ENCODE data around the gene SYNDIG1. TPM values are rescaled to one million over a fixed set of nuclear protein-coding genes. Genes with fewer than 3 reads are reported as not detected.
A peak's percentile ranks its signal among the peaks of the same experiment; 100 is the strongest.

Gene SYNDIG1
- not detected for polyA plus RNA-seq (2013, experiment 1 of 2)
- polyA plus RNA-seq (2013, experiment 2 of 2) = not detected

DNA sequence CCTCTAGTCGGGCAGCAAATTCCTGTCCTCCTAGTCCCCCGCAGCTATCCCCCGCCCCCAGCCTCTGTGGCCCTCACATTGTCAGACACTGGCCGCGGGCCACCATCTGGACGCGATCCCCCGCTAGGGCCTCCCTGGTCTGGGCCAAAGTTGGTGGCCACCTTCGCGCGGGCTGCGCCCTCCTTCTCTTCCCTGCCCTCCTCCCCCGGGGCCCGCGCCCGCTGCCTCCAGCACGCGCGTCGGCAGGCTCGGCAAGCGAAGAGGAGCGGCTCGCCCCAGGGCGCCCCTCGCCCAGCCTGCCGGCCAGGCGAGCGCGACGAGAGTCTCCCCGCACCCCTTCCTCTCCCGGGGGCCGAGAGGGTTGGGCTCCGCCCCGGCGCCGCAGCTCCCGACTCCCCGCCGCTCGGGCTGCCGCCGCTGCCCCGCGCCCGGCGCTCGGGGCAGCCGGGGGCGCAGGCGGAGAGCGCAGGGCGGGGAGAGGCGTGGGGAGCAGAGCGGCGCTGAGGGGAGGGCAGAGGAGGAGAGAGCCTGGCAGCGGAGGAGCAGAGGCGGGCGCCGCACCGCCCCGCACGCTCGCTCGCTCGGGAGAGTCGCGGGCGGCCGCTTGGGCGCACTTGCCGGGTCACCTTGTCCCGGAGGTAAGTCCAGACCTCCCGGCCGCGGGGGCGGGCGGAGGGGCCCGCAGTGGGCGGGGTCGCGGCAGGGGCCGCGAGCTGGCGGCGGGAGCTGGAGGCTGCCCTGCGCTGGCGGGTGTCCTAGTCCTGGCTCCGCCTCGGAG lies at the start of gene SYNDIG1:
SYNDIG1 (plus strand) TSS at position 514 of the 778 bp plus-strand sequence. CDS start 73,469 bp downstream, outside the sequence.
- WGBS = 2% methylated on average over 40 of the region's 91 CpGs
- H3K18ac ChIP-seq (ENCODE audit: low read depth in 1 of 2, low read length in 2 of 2) = no peak within 1 kb of the TSS
- no peaks in the 10 kb centered on the region for H3K36me3 ChIP-seq (ENCODE audit: control insufficient read depth in 1 of 2, insufficient read depth in 2 of 2, low read depth in 1 of 2, low read length in 2 of 2)
- no peak within 1 kb of the TSS for H3K4ac ChIP-seq (ENCODE audit: low read depth in 1 of 2, low read length in 2 of 2)
- peaks cover 29% of the 10 kb centered on the region for H3K4me1 ChIP-seq (ENCODE audit: control insufficient read depth, insufficient read depth, low read depth, low read length)
- H4K91ac ChIP-seq (ENCODE audit: low read length) = no peak within 1 kb of the TSS
- H3K79me1 ChIP-seq (replicated peaks; ENCODE audit: low read length, poor library complexity, severe bottlenecking) = peaks cover 1% of the 10 kb centered on the region
- H3K9me3 ChIP-seq (ENCODE audit: control insufficient read depth, low read length) = no peaks in the 10 kb centered on the region
- no peak within 1 kb of the TSS for H3K23ac ChIP-seq (ENCODE audit: low read length in 2 of 2)
- no peak within 1 kb of the TSS for H4K8ac ChIP-seq (ENCODE audit: low read length)
- H2BK12ac ChIP-seq (ENCODE audit: low read length in 2 of 2) = no peak within 1 kb of the TSS
- no peak within 1 kb of the TSS for H2BK15ac ChIP-seq (ENCODE audit: low read depth, poor library complexity, severe bottlenecking)
- no peak within 1 kb of the TSS for H3K27ac ChIP-seq (ENCODE audit: low read length, poor library complexity, severe bottlenecking)
- no peak within 1 kb of the TSS for H2BK120ac ChIP-seq (ENCODE audit: low read depth, low read length)
- H3K27me3 ChIP-seq (ENCODE audit: control insufficient read depth in 1 of 2, insufficient read depth in 1 of 2, low read length in 2 of 2) = peaks cover 55 to 79% of the 10 kb centered on the region in 2 experiments
- DNase-seq = no peak
- H2AFZ ChIP-seq (ENCODE audit: low read depth, low read length) = no peak within 1 kb of the TSS
- H2BK5ac ChIP-seq (ENCODE audit: low read depth, low read length, poor library complexity, severe bottlenecking) = no peak within 1 kb of the TSS
- H3K4me3 ChIP-seq (ENCODE audit: insufficient read depth in 1 of 2, low read depth in 1 of 2, low read length in 2 of 2) = peak within 1 kb of the TSS; percentile 61 to 77
- H3K9ac ChIP-seq (ENCODE audit: low read length) = peak within 1 kb of the TSS; percentile 55
- H3K14ac ChIP-seq (ENCODE audit: low read length in 2 of 2) = no peak within 1 kb of the TSS
- peak within 1 kb of the TSS; percentile 95 for H3K4me2 ChIP-seq (ENCODE audit: low read length, poor library complexity, severe bottlenecking)
- H2AK5ac ChIP-seq (ENCODE audit: low read length, severe bottlenecking) = no peak within 1 kb of the TSS

DNA sequence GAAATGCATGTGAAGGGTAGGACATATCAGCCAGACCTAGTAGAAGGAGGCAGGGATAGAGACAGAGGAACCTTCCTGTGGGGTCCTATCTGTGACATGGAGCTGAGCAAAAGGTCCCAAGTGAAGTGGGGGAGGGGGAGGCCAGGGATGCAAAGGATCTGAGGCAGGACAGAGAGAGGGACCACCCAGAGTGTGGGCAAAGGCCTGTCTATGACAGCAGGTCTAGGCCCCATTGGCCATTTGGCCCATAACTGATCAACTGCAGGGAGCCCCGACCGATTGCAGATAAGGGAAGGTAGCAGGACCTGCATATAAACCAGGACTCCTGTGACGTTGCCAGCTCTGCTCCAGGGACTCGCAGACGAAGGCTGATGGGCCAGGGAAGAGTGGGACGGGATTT lies 49.6 kb upstream of the SYNDIG1 start:
- H4K91ac ChIP-seq (ENCODE audit: low read length) = no peak overlapping the region
- H3K4me1 ChIP-seq (ENCODE audit: control insufficient read depth, insufficient read depth, low read depth, low read length) = no peaks in the 10 kb centered on the region
- H3K9ac ChIP-seq (ENCODE audit: low read length) = no peak overlapping the region
- H2BK120ac ChIP-seq (ENCODE audit: low read depth, low read length) = no peak overlapping the region
- no peak overlapping the region for H2BK5ac ChIP-seq (ENCODE audit: low read depth, low read length, poor library complexity, severe bottlenecking)
- no peak overlapping the region for H2AFZ ChIP-seq (ENCODE audit: low read depth, low read length)
- H3K36me3 ChIP-seq (ENCODE audit: control insufficient read depth in 1 of 2, insufficient read depth in 2 of 2, low read depth in 1 of 2, low read length in 2 of 2) = no peaks in the 10 kb centered on the region
- H3K27me3 ChIP-seq (ENCODE audit: control insufficient read depth in 1 of 2, insufficient read depth in 1 of 2, low read length in 2 of 2) = peaks cover 7 to 15% of the 10 kb centered on the region in 2 experiments
- DNase-seq = no peak
- whole genome bisulfite sequencing = 57% methylated on average over 6 of the region's 6 CpGs
- peaks cover 9% of the 10 kb centered on the region for H3K9me3 ChIP-seq (ENCODE audit: control insufficient read depth, low read length)
- H3K4ac ChIP-seq (ENCODE audit: low read depth in 1 of 2, low read length in 2 of 2) = no peak overlapping the region
- H3K4me3 ChIP-seq (ENCODE audit: insufficient read depth in 1 of 2, low read depth in 1 of 2, low read length in 2 of 2) = no peak overlapping the region
- H3K23ac ChIP-seq (ENCODE audit: low read length in 2 of 2) = no peak overlapping the region
- H3K14ac ChIP-seq (ENCODE audit: low read length in 2 of 2) = no peak overlapping the region
- no peak overlapping the region for H4K8ac ChIP-seq (ENCODE audit: low read length)
- H3K18ac ChIP-seq (ENCODE audit: low read depth in 1 of 2, low read length in 2 of 2) = no peak overlapping the region
- H2BK12ac ChIP-seq (ENCODE audit: low read length in 2 of 2) = no peak overlapping the region
- H2AK5ac ChIP-seq (ENCODE audit: low read length, severe bottlenecking) = no peak overlapping the region
- no peaks in the 10 kb centered on the region for H3K79me1 ChIP-seq (replicated peaks; ENCODE audit: low read length, poor library complexity, severe bottlenecking)
- H3K4me2 ChIP-seq (ENCODE audit: low read length, poor library complexity, severe bottlenecking) = no peak overlapping the region
- no peak overlapping the region for H3K27ac ChIP-seq (ENCODE audit: low read length, poor library complexity, severe bottlenecking)
- no peak overlapping the region for H2BK15ac ChIP-seq (ENCODE audit: low read depth, poor library complexity, severe bottlenecking)

DNA sequence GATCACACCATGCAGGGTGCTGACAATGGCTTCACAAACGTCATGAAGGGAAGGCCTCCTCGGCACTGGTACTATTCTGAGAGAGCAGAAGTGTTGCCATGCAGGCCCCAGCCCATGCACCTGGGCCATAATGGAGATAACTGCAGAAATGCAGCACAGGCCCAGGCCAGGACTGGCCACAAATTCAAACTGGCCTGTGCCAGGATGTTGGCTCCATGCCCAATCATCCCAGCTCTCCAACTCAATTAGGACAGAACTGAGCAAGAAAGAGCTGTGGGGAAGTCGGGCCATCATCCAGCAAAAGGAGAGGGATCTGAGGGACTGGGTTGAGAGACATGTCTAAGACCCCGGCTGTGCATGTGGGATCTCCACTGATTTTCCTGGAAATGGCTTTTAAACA lies 48.9 kb upstream of the SYNDIG1 start:
- H3K36me3 ChIP-seq (ENCODE audit: control insufficient read depth in 1 of 2, insufficient read depth in 2 of 2, low read depth in 1 of 2, low read length in 2 of 2) = no peaks in the 10 kb centered on the region
- no peak overlapping the region for H3K4ac ChIP-seq (ENCODE audit: low read depth in 1 of 2, low read length in 2 of 2)
- peaks cover 13 to 16% of the 10 kb centered on the region in 2 experiments for H3K27me3 ChIP-seq (ENCODE audit: control insufficient read depth in 1 of 2, insufficient read depth in 1 of 2, low read length in 2 of 2)
- H3K9ac ChIP-seq (ENCODE audit: low read length) = no peak overlapping the region
- no peak overlapping the region for H3K27ac ChIP-seq (ENCODE audit: low read length, poor library complexity, severe bottlenecking)
- peaks cover 7% of the 10 kb centered on the region for H3K9me3 ChIP-seq (ENCODE audit: control insufficient read depth, low read length)
- H2BK12ac ChIP-seq (ENCODE audit: low read length in 2 of 2) = no peak overlapping the region
- no peak overlapping the region for H3K18ac ChIP-seq (ENCODE audit: low read depth in 1 of 2, low read length in 2 of 2)
- WGBS = 67% methylated on average over 4 of the region's 4 CpGs
- H3K4me2 ChIP-seq (ENCODE audit: low read length, poor library complexity, severe bottlenecking) = no peak overlapping the region
- H3K14ac ChIP-seq (ENCODE audit: low read length in 2 of 2) = no peak overlapping the region
- H2AK5ac ChIP-seq (ENCODE audit: low read length, severe bottlenecking) = no peak overlapping the region
- no peak for DNase-seq
- H2AFZ ChIP-seq (ENCODE audit: low read depth, low read length) = no peak overlapping the region
- H2BK120ac ChIP-seq (ENCODE audit: low read depth, low read length) = no peak overlapping the region
- H3K4me3 ChIP-seq (ENCODE audit: insufficient read depth in 1 of 2, low read depth in 1 of 2, low read length in 2 of 2) = no peak overlapping the region
- H2BK5ac ChIP-seq (ENCODE audit: low read depth, low read length, poor library complexity, severe bottlenecking) = no peak overlapping the region
- no peak overlapping the region for H4K8ac ChIP-seq (ENCODE audit: low read length)
- no peak overlapping the region for H3K23ac ChIP-seq (ENCODE audit: low read length in 2 of 2)
- no peaks in the 10 kb centered on the region for H3K4me1 ChIP-seq (ENCODE audit: control insufficient read depth, insufficient read depth, low read depth, low read length)
- H2BK15ac ChIP-seq (ENCODE audit: low read depth, poor library complexity, severe bottlenecking) = no peak overlapping the region
- no peak overlapping the region for H4K91ac ChIP-seq (ENCODE audit: low read length)
- no peaks in the 10 kb centered on the region for H3K79me1 ChIP-seq (replicated peaks; ENCODE audit: low read length, poor library complexity, severe bottlenecking)

DNA sequence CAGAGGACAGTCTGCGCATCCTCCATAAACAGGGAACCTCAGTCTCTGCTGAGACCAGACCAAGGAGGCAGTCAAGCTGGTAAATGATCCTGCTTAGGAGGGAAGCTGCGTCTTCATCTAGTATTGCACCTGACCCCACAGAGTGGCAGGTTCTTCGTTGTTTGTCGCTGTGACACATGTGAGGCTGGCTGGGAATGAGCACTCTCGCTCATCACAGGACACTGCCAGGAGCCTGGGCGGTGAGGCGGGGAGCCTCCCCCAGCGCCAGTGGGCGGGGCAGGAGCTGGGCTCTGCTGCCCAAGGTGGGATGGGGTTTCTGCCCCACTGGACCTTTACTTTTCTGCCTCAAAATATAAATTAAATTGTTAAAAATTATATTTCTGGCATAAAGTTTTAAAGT lies 48.4 kb upstream of the SYNDIG1 start:
- Histone ChIP-seq H2BK15ac (ENCODE audit: low read depth, poor library complexity, severe bottlenecking) (no peak overlapping the region), H3K4ac (ENCODE audit: low read depth in 1 of 2, low read length in 2 of 2) (no peak overlapping the region), H2AK5ac (ENCODE audit: low read length, severe bottlenecking) (no peak overlapping the region), H2BK5ac (ENCODE audit: low read depth, low read length, poor library complexity, severe bottlenecking) (no peak overlapping the region), H4K91ac (ENCODE audit: low read length) (no peak overlapping the region), H3K4me2 (ENCODE audit: low read length, poor library complexity, severe bottlenecking) (no peak overlapping the region), H2BK12ac (ENCODE audit: low read length in 2 of 2) (no peak overlapping the region), H3K14ac (ENCODE audit: low read length in 2 of 2) (peak overlapping the region in 1 of 2 experiments; percentile 30), H4K8ac (ENCODE audit: low read length) (no peak overlapping the region), H3K36me3 (ENCODE audit: control insufficient read depth in 1 of 2, insufficient read depth in 2 of 2, low read depth in 1 of 2, low read length in 2 of 2) (no peaks in the 10 kb centered on the region), H3K18ac (ENCODE audit: low read depth in 1 of 2, low read length in 2 of 2) (no peak overlapping the region), H3K4me3 (ENCODE audit: insufficient read depth in 1 of 2, low read depth in 1 of 2, low read length in 2 of 2) (no peak overlapping the region), H3K79me1 (replicated peaks; ENCODE audit: low read length, poor library complexity, severe bottlenecking) (no peaks in the 10 kb centered on the region), H3K9me3 (ENCODE audit: control insufficient read depth, low read length) (peaks cover 7% of the 10 kb centered on the region), H3K4me1 (ENCODE audit: control insufficient read depth, insufficient read depth, low read depth, low read length) (no peaks in the 10 kb centered on the region), H3K27ac (ENCODE audit: low read length, poor library complexity, severe bottlenecking) (no peak overlapping the region), H2BK120ac (ENCODE audit: low read depth, low read length) (no peak overlapping the region), H2AFZ (ENCODE audit: low read depth, low read length) (no peak overlapping the region), H3K23ac (ENCODE audit: low read length in 2 of 2) (no peak overlapping the region), H3K9ac (ENCODE audit: low read length) (no peak overlapping the region), H3K27me3 (ENCODE audit: control insufficient read depth in 1 of 2, insufficient read depth in 1 of 2, low read length in 2 of 2) (peaks cover 16 to 18% of the 10 kb centered on the region in 2 experiments)
- DNase-seq = no peak
- WGBS = 65% methylated on average over 5 of the region's 9 CpGs
